Gastrocnemius medialis (tissue), 4 donors: Measurements from ENCODE around the gene SEMA3D. TPM values are rescaled to one million over a fixed set of nuclear protein-coding genes. Genes with fewer than 3 reads are reported as not detected.

Source experiments
- ATAC-seq, 2 donors: fragments of 150-250 bp; one replicate each; pipeline ENCODE4 v1.9.1; 2016
- DNase-seq, 2 donors: peaks; one replicate each; pipeline ENCODE4 v3.0.0-alpha.2; 2019
- H3K27ac ChIP-seq, 4 donors: fragments of 200-600 bp; sonication (generic); 1 replicate in 1 of 4; 2 replicates in 3 of 4; pipeline ENCODE4 v1.5.1; 2016 to 2018; ENCODE audit warnings: mild to moderate bottlenecking in 2 of 4, moderate library complexity in 1 of 4
- H3K27me3 ChIP-seq, 3 donors: fragments of 200-600 bp; sonication (generic) in 2 of 3; 1 replicate in 1 of 3; 2 replicates in 2 of 3; pipeline versions ENCODE4 v1.5.1 to v1.6.0; 2016 to 2019; ENCODE audit warnings: mild to moderate bottlenecking in 1 of 3, moderate library complexity in 1 of 3
- H3K36me3 ChIP-seq, 2 donors: fragments of 200-600 bp; sonication (generic) in 1 of 2; one replicate each; pipeline ENCODE4 v1.5.1; 2017 to 2018
- H3K4me1 ChIP-seq, 2 donors: fragments of 200-600 bp; sonication (generic) in 1 of 2; one replicate each; pipeline ENCODE4 v1.5.1; 2016 to 2017; ENCODE audit warnings: mild to moderate bottlenecking in 2 of 2
- H3K4me3 ChIP-seq, 4 donors: fragments of 200-600 bp; sonication (generic) in 3 of 4; 1 replicate in 1 of 4; 2 replicates in 3 of 4; pipeline ENCODE4 v1.5.1; 2016 to 2019; ENCODE audit warnings: mild to moderate bottlenecking in 2 of 4
- H3K9me3 ChIP-seq, 3 donors: fragments of 200-600 bp; sonication (generic) in 2 of 3; 1 replicate in 1 of 3; 2 replicates in 2 of 3; pipeline ENCODE4 v1.5.1; 2016 to 2019
- CTCF ChIP-seq, 5 experiments: fragments of 450-650 bp in 3 of 5; fragments of 200-600 bp in 2 of 5; sonication (generic) in 2 of 5; IDR thresholded peaks in 4 of 5; conservative IDR thresholded peaks in 1 of 5; 1 replicate in 4 of 5; 2 replicates in 1 of 5; pipeline ENCODE4 v1.5.1; 2016 to 2019; ENCODE audit warnings: antibody characterized with exemption in 5 of 5, mild to moderate bottlenecking in 3 of 5, moderate library complexity in 3 of 5
- POLR2A ChIP-seq, 2 donors: fragments of 450-650 bp; IDR thresholded peaks; one replicate each; pipeline ENCODE4 v1.6.1; 2017; ENCODE audit warnings: antibody characterized with exemption in 2 of 2, mild to moderate bottlenecking in 2 of 2, moderate library complexity in 2 of 2
- in situ Hi-C, 4 donors: fragments of 200-750 bp; cut with MboI; loops; one replicate each; pipeline versions ENCODE4 v1.15.0 to v1.8.0; 2017; ENCODE audit warnings: low sequenced_read_pairs in 4 of 4
- intact Hi-C: fragments of 100-400 bp; cut with DNase I; formaldehyde crosslinking; loops from one replicate; pipeline ENCODE4 v1.15.1; 2023; ENCODE audit warnings: low total_unique reads
- total RNA-seq, 4 donors: library from RNA; depleted of rRNA; stranded (reverse); fragments of >200 nt; gene quantifications; one replicate each; pipeline versions ENCODE4 v1.1.0 to v1.2.3, GENCODE V29; 2016

Gene SEMA3D
- total RNA-seq, 4 donors from 2014 or later: 0.75 TPM; not detected in 3

GRCh38 chr7:84949501-84949900 lies 237.4 kb downstream of the SEMA3D start:
- H3K27ac ChIP-seq: no peak overlapping the region
- ATAC-seq: no peak

GRCh38 chr7:84949067-84949466 lies 237.8 kb downstream of the SEMA3D start:
- intact Hi-C loops: no loop called here
- no peak for TF ChIP-seq CTCF (IDR thresholded peaks at IDR 0.05 in 4 of 5, conservative IDR thresholded peaks at IDR 0.05 in 1 of 5)
- no peak for TF ChIP-seq POLR2A (IDR thresholded peaks at IDR 0.05)
- in situ Hi-C loops: no loop called here
- Histone ChIP-seq H3K27me3 (no peaks in the 10 kb centered on the region), H3K4me1 (no peaks in the 10 kb centered on the region), H3K36me3 (no peaks in the 10 kb centered on the region), H3K27ac (no peak overlapping the region), H3K4me3 (no peak overlapping the region), H3K9me3 (no peaks in the 10 kb centered on the region)
- DNase-seq: no peak
- ATAC-seq: no peak

More at GRCh38 chr7:84949501-84949900, 237.4 kb downstream of the SEMA3D start:
- TF ChIP-seq CTCF (IDR thresholded peaks at IDR 0.05 in 4 of 5, conservative IDR thresholded peaks at IDR 0.05 in 1 of 5): no peak
- TF ChIP-seq POLR2A (IDR thresholded peaks at IDR 0.05): no peak
- Histone ChIP-seq H3K4me3 (no peak overlapping the region), H3K9me3 (no peaks in the 10 kb centered on the region), H3K27me3 (no peaks in the 10 kb centered on the region), H3K36me3 (no peaks in the 10 kb centered on the region), H3K4me1 (no peaks in the 10 kb centered on the region)
- no peak for DNase-seq
- intact Hi-C loops (no loop called here), in situ Hi-C loops (no loop called here)

- Histone ChIP-seq H3K9me3 (no peaks in the 10 kb centered on the region), H3K36me3 (no peaks in the 10 kb centered on the region), H3K4me3 (no peak overlapping the region), H3K27me3 (no peaks in the 10 kb centered on the region), H3K27ac (no peak overlapping the region), H3K4me1 (no peaks in the 10 kb centered on the region)
- intact Hi-C loops (no loop called here), in situ Hi-C loops (no loop called here)
- TF ChIP-seq POLR2A (IDR thresholded peaks at IDR 0.05) (no peak), CTCF (IDR thresholded peaks at IDR 0.05 in 4 of 5, conservative IDR thresholded peaks at IDR 0.05 in 1 of 5) (no peak)
- DNase-seq (no peak), ATAC-seq (no peak)
Observed at GRCh38 chr7:84948634-84949033, 238.2 kb downstream of the SEMA3D start.

GRCh38 chr7:84946549-84946948 lies 240.3 kb downstream of the SEMA3D start:
- H3K36me3 ChIP-seq: no peaks in the 10 kb centered on the region
- intact Hi-C loops (no loop called here), in situ Hi-C loops (no loop called here)
- no peak overlapping the region for H3K4me3 ChIP-seq
- no peaks in the 10 kb centered on the region for H3K27me3 ChIP-seq
- H3K9me3 ChIP-seq: no peaks in the 10 kb centered on the region
- no peaks in the 10 kb centered on the region for H3K4me1 ChIP-seq
- TF ChIP-seq POLR2A (IDR thresholded peaks at IDR 0.05) (no peak), CTCF (IDR thresholded peaks at IDR 0.05 in 4 of 5, conservative IDR thresholded peaks at IDR 0.05 in 1 of 5) (no peak)
- no peak for ATAC-seq
- no peak overlapping the region for H3K27ac ChIP-seq
- no peak for DNase-seq
